ENCODE results near the gene NGRN.
A peak's percentile ranks its signal among the peaks of the same experiment; 100 is the strongest.
"Not testable (repeated sequence)": the region's sequence is repeated elsewhere in the genome, so short reads cannot be mapped to it uniquely, and the experiment has no call there.

Gene NGRN

DNA sequence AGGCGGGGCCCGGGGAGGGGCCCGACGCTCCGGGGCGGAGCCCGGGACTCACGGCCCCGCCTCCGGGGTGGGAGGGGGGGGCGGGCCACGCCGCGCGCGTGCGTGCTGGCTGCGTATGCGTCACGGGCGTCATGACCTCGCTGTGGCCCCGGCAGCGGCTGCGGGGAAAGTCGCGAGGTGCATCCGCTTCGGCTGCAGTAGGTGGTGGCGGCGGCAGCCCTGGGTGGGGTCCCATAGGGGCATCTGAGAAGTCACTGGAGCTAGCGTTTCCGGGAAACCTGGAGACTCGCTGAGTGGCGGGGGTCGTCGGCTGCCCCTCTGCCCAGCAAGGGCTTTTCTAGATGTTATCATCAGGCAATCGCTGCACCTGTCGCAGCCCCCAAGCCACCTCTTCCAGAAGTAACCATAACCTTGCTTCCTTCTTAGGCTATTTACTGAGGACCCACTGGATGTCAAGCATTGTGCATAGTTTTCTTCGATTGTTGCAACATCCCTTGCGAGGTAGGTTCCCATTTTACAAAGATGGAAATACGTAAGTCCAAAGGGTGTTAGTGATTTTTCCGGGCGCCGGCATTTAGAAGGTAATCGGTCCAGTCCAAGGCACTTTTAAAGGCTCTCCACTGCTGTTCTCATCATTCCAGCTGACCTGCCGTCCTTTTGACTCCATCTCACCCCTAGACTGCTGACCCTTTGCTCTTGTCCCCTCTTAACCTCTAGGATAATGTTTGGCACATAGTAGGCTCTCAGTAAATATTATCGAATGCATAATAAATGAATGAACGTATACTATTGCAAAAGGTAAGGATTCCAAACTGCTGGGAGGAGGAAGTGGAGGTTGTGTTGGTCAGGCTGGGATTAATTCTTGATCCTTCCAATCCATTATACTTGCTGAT lies 31.1 kb upstream of the NGRN start, which contains the start of gene GDPGP1:
Gene GDPGP1, plus strand, starts transcription at position 114 of the 893 bp plus-strand sequence. CDS start 6,700 bp downstream, outside the sequence.
- no peak for DNase-seq

DNA sequence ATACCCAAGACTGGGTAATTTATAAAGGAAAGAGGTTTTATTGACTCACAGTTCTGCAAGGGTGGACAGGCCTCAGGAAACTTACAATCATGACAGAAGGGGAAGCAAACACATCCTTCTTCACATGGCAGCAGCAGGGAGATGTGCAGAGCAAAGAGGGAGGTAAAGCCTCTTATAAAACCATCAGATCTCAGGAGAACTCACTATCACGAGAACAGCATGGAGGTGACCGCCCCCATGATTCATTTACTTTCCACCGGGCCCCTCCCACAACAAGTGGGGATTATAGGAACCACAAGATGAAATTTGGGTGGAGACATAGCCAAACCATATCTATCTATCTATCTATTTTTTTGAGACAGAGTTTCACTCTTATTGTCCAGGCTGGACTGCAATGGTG lies 26.1 kb upstream of the NGRN start:
- DNase-seq: no peak

DNA sequence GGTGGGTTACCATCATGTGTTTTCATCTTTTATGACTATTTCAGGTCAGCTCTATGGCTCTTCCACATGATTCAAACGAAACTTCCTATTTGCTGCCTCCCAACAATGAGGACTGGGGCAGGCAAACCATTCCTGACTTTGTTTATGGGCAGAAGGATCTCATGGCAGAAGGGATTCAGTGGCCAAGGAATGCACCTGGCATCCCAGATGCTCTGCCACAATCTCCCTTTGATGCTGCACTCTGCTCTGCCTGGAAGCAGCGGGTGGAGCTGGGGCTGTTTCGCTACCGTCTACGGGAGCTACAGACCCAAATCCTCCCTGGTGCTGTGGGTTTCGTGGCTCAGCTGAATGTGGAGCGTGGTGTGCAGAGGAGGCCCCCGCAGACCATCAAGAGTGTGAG lies 24.6 kb upstream of the NGRN start:
- DNase-seq: no peak

DNA sequence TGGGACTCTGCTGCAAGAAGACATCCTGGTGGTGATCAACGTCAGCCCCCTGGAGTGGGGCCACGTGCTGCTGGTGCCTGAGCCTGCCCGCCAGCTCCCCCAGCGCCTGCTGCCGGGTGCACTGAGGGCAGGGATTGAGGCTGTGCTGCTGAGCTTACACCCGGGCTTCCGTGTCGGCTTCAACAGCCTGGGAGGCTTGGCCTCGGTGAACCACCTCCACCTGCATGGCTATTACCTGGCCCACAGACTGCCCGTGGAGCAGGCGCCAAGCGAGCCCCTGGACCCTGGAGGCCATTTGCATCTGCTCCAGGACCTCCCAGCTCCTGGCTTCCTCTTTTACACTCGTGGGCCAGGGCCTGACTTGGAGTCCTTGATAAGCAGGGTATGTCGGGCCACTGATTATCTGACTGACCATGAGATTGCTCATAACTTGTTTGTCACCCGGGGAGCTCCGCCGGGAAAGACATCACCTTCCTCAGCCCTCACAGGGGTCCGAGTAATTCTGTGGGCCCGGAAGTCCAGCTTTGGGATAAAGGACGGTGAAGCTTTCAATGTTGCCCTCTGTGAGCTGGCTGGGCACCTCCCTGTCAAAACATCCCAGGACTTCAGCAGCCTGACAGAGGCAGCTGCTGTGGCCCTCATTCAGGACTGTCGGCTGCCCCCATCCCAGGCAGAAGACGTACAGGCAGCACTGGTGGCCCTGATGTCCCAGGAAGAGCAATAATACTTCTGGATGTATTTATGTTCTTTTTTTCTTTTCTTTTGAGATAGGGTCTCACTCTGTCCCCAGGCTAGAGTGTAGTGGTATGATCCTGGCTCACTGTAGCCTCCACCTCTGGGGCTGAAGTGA lies 23.9 kb upstream of the NGRN start:
- no peak for DNase-seq

DNA sequence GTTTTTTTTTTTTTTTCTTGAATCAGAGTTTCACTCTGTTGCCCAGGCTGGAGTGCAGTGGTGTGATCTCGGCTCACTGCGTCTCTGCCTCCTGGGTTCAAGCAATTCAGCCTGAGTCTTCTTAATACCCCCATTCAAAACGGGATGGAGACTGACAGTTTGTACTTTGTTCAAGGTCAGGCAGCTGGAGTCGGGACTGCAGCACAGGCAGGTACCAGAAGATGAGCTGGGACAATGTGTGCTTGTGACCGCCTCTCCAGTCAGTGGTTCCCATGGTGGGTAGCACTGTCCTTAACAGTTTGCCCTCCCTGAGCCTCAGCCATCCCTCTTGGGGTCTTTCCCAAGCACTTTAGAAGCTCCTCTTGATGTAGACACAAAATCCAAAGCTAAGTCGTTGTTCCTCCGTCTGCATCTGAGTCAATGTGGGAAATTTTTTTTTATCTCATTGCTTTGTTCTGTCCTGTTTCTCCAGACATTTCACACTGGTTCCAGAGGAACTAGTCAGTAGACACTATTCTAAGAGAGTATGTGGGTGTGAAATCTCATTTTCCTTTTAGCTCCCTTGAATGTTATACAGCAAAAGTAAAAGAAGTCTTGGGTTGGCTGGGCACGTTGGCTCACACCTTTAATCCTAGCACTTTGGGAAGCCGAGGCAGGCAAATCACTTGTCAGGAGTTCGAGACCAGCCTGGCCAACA lies 21.4 kb upstream of the NGRN start:
- DNase-seq: no peak

DNA sequence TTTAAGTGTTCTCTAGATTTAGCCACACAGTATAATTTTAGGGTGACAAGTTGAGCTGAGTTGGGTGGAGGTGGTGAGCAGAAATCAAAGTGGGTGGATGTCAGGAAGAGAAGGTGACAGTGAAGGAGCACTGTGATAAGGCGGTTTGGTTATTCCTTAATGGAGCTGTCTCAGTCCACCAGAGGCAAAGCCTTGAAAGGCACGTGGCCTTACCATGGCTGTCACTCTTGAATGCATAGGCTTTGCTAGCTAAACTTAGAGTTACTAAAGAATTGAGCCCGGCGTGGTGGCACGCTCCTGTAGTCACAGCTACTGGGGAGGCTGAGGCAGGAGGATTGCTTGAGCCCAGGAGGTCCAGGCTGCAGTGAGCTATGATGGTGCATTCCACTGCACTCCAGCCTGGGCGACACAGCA lies 16.7 kb upstream of the NGRN start:
- no peak for DNase-seq

DNA sequence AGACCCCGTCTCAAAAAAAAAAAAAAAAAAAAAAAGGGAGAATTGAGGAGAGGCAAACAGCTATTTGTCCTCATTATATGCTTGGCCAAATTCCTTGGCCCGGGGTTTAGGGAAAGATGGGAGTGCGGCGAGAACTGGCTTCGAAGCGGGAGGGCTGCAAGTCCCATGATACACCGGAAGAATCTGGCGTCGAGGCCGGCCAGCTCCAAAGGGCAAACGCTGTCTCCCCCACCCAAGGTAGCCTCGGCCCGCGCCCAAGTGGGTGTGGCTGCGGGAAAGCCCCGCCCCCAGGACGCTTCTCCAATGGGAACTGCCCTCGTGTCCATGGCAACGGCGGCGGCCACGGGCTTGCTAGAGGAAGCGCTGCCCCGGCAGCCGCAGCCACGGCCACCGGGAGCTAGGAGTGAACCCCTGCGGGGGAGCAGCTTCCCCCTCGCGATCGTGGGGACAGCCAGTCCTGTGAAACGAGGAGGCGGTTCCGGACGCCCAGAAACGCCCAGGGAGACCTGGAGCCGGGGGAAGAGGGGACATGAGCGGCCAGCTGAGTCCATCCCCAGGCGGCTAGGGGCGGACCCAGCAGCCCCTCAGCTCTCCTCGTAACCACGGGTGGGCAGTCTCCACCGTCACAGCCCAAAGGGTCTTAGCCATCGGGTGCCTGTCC lies 16.1 kb upstream of the NGRN start, which contains the start of gene TTLL13:
Gene TTLL13, plus strand, starts transcription at position 354 of the 661 bp plus-strand sequence. CDS start 1,075 bp downstream, outside the sequence.
- peak; percentile 84 to 96 for DNase-seq

DNA sequence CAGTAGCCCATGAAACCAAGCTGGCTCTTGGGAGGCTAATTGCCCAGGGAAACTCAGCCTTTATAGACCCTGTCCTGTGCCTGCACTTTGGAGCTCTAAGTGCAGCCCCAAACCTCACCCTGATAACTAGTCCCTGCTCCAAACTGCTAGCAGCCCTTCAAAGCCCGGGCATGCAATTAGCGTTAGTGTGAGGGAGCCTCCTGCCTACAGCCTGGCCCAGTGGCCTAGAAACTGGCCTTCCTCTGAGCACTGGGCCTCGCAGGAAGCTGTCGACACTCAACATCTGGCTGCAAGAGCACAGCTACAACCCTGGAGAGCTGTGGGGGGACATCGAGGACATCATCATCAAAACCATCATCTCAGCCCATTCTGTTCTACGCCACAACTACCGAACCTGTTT lies 7.7 kb upstream of the NGRN start:
- DNase-seq: no peak

DNA sequence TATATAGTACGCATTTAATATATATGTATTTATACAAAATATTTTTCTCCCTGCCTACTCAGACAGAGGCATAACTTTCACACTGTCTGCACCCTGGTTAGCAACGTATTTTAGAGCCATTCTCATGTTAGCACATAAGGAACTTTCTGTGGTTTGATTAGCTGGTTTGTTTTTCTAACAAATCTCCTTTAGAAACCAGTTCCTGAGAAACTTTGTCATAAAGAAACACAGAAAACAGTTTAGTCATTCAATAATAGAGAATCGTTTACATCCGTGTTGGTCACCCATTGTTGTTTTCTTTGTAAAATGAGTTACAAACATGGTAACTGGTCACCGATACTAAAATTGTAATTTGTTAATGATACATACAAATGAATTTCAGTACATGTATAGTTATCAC lies 5.9 kb upstream of the NGRN start:
- no peak for DNase-seq

DNA sequence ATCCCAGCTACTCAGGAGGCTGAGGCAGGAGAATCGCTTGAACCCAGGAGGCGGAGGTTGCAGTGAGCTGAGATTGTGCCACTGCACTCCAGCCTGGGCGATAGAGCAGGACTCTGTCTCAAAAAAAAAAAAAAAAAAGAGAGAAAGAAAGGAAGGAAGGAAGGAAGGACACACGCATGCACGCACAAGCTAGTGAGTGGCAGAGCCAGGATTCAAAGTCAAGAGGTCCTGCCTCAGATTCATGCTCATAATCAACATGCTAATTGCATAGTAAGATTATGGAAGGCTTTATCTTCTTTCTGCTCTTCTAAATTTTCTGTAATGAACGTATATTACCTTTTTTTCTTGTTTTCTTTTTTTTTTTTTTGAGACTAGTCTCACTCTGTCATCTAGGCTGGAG lies 4.7 kb upstream of the NGRN start:
- not testable (repeated sequence) for DNase-seq

DNA sequence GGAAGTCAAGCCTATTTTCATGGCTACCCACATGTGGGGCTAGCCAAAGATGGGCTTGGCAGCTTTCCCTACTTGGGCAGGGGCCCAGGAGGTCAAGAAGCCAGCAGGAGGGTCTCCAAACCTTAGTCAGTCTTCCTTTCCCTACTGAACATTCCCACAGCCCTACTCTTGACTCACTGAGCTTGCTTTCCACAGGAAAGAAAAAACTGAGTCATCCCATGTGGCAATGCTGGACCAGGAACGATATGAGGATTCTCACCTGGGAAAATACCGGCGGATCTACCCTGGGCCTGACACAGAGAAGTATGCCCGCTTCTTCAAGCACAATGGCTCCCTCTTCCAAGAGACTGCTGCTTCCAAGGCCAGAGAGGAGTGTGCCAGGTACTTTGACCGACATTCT lies 3.7 kb upstream of the NGRN start:
- DNase-seq: no peak

DNA sequence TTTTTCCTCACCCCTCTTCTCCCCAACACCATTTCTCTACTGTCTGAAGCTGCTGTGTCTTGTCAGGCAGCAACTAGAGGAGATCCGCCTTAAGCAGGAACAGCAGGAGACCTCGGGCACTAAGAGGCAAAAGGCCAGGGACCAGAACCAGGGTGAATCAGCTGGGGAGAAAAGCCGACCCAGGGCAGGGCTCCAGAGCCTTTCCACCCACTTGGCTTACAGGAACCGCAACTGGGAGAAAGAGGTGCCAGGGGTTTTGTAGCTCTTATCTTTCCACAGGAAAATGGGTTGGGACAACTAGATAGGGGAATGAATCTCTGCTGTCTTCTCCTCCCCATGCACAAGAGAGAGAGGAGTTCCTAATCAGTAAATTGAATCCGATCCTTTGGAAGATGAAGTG lies 3.0 kb upstream of the NGRN start:
- no peak for DNase-seq

DNA sequence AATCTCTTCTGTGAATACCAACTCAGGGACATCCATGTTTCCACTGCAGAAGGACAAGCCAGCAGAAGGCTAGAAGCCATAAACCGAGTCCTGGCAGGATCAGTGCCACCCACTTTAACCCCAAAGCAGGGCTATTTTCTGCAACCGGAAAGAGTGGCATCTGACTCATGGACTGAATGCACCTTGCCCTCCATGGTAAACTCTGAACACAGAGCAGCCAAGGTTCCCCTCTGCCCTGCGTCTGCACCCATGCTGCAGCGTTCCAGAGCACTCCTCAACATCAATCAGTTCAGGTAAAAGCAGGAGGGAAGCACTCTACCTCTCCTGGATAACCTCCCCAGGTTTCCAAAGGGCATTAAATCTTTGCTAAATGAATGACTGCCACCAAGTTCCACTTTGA lies 801 bp upstream of the NGRN start:
- DNase-seq: peak; percentile 30 to 33

DNA sequence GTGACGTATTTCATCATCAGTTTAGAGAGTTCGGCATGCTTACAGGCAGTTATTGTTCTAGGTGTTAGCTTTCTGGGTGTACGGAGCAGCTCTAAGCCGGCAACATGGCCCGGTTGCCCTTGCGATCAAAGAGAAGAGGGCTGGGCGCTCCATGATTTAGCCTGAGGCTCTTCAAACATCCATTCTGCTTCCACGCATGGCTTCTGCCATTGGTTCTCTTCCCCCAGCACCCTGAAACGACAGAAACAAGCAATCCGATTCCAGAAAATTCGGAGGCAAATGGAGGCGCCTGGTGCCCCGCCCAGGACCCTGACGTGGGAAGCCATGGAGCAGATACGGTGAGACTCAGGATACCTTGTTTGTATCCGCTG lies 574 bp downstream of the NGRN start:
- peak; percentile 55 to 68 for DNase-seq

DNA sequence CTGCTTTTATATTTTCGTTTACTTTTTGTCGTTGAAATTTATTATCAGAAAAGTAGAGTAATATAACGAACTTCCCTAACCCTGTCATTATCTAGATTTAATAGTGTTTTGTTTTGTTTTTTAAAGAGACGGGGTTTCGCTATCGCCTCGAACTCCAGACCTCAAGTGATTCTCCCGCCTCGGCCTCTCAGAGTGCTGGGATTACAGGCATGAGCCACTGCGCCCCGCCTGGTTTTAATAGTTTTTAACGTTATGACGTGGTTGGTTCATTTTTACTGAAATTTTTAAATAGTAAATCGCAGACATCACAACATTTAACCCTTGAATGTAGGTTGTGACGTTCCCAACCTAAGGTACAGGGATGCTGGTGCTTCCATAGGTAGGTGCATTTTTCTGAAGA lies 1.0 kb downstream of the NGRN start:
- peak; percentile 27 to 37 for DNase-seq

DNA sequence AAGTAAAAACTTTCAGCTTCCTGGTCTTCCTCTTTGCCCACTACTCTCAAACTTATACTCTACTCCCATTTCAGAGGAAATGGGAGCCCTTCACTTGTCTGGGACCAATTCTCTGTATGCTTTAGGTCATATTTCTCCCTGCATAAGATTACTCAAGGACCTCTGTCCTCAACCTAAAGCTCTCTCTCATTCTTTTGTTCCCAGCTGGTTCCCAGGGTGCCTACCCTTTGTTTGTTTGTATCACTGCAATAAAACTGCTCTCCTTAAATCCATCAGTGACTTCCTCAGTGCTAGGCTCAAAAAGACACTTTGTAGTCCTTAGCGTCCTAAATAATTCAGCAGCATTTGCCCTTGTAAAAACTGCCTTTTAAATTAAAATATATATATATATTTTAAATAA lies 2.9 kb downstream of the NGRN start:
- no peak for DNase-seq

DNA sequence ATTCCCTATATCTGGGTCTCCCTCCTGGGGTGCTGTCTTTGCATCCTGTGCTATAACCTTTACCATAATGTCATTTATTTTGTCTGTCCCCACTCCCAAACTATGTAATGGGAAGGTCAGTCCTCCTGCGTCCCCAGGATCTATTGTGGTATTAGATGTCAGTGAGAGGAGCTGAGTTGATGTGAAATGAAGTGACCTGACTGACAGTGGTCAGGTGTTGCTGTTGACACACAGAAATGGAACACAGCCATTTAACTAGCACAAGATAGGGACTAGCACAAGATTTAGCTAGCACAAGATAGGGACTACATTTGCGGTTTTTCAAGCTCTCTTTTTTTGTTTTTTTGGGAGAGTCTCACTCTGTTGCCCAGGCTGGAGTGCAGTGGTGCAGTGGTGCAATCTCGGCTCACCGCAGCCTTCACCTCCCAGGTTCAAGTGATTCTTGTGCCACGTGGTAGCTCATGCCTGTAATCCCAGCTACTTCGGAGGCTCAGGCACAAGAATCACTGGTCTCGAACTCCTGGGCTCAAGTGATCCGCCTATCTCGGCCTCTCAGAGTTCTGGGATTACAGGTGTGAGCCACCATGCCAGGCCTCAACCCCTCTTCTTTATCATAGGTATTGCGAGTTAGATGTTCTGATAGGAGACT lies 5.2 kb downstream of the NGRN start:
- no peak for DNase-seq

DNA sequence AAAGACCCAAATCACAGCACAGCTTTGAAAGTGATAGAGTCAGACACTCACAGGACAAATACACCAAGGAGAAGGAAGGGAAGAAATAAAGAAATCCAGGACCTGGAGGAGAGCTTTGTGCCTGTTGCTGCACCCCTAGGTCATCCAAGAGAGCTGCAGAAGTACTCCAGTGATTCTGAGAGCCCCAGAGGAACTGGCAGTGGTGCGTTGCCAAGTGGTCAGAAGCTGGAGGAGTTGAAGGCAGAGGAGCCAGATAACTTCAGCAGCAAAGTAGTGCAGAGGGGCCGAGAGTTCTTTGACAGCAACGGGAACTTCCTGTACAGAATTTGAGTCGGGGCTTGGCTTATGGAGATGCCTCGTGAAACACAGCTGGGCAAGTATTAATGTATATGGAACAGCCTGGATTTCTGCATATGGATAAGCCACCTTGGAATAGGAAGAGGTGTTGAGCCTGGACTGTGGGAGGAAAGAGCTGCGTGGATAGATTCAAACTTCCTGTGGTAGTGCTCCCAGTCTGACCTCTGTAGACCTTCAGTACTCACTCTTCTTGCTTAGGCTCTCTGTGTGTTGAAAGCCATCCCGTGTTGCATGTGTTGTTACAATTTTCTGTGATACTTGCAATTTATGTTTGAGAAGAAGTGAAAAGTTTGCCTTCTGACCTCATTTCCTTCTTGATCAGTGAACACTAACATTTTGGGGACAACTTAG lies 6.1 kb downstream of the NGRN start:
- no peak for DNase-seq

DNA sequence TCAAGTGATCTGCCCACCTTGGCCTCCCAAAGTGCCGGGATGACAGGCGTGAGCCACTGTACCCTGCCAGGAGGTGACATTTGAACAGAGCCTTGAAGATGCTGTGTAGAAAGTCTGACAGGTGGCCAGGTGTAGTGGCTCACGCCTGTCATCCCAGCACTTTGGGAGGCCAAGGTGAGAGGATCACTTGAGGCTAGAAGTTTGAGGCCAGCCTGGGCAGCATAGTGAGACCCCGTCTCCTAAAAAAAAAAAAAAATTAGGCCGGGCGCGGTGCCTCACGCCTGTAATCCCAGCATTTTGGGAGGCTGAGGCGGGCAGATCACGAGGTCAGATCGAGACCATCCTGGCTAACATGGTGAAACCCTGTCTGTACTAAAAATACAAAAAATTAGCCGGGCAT lies 13.0 kb downstream of the NGRN start:
- DNase-seq: not testable (repeated sequence)

DNA sequence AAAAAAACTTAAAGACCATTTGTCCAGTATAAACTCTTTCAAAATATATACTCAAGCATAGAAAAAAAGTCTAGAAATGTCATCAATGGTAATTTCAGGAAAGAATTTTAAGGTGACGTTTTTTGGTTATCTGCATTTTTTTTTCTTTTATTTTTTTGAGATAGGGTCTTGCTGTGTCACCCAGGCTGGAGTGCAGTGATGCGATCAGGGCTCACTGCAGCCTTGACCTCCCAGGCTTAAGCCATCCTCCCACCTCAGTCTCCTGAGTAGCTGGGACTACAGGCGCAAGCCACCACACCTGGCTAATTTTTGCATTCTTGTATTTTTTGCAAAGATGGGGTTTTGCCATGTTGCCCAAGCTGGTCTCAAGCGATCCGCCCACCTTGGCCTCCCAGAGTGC lies 15.3 kb downstream of the NGRN start:
- not testable (repeated sequence) for DNase-seq

DNA sequence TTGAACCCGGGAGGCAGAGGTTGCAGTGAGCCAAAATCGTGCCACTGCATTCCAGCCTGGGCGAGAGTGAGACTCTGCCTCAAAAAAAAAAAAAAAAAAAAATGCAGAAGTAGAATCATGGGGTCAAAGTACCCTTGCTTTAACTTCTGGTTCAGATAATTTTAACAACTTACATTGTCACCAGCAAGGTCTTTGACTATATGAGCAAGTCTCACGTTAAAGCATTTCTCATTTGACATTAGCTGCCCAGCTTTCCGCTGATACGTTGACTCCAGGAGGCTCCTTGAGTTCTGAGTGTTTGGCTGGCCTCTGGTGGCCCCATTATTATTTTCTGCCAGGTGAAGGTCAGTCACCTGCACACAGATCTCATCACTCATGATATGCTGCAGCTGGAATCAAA lies 16.2 kb downstream of the NGRN start:
- DNase-seq: not testable (repeated sequence)

Data from stimulated activated CD4-positive, alpha-beta T cell treated with anti-CD3 and anti-CD28 coated beads, Interleukin-2, amount 100 ng/mL, for 24 hours (primary cell).